ENCODE results near the gene CLCN3.

The CLCN3 gene

GRCh38 chr4:169615467-169616106, 4.8 kb upstream of the CLCN3 start:
- TF ChIP-seq CEBPB (IDR thresholded peaks at IDR 0.05) (no peak), NFIC (IDR thresholded peaks at IDR 0.05) (no peak), TCF12 (IDR thresholded peaks at IDR 0.05; ENCODE audit: low read depth) (no peak), CREB1 (IDR thresholded peaks at IDR 0.05; ENCODE audit: low read depth) (no peak), MAX (IDR thresholded peaks at IDR 0.05) (no peak), REST (IDR thresholded peaks at IDR 0.05; ENCODE audit: low read depth) (no peak), EGR1 (IDR thresholded peaks at IDR 0.05) (no peak), USF1 (IDR thresholded peaks at IDR 0.05) (no peak), TAF1 (IDR thresholded peaks at IDR 0.05; ENCODE audit: low read depth) (no peak), TEAD4 (IDR thresholded peaks at IDR 0.05) (no peak), YY1 (IDR thresholded peaks at IDR 0.05; ENCODE audit: low read depth) (no peak), ZBTB7A (IDR thresholded peaks at IDR 0.05; ENCODE audit: low read depth) (no peak), FOXM1 (IDR thresholded peaks at IDR 0.05; ENCODE audit: borderline replicate concordance, low read depth) (no peak)

DNA sequence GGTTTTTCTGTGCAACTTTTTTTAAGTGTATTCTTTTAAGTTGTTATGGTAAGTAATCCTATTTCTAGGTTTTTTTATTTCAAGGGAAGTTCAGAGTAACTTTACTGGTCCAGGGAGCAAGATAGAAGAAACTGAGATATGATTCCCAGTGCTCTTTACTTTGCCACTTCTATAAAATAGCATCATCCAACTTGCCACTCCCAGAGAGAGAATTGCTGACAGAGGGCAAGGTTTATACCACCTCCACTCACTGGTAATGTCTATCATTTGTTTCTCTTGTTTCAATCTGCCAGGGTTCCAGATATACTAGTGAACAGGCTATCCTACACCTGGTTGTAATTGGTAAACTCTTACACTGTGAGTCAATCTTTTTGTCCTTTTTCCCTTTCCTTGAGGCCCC, 3.5 kb upstream of the CLCN3 start:
- TF ChIP-seq TEAD4 (IDR thresholded peaks at IDR 0.05), result no peak
- TF ChIP-seq RAD21 (IDR thresholded peaks at IDR 0.05; ENCODE audit: low read depth), result no peak
- TF ChIP-seq REST (IDR thresholded peaks at IDR 0.05; ENCODE audit: low read depth), result no peak
- no peak for TF ChIP-seq YY1 (IDR thresholded peaks at IDR 0.05; ENCODE audit: low read depth)
- no peak for TF ChIP-seq USF1 (IDR thresholded peaks at IDR 0.05)
- no peak for TF ChIP-seq FOXM1 (IDR thresholded peaks at IDR 0.05; ENCODE audit: borderline replicate concordance, low read depth)

DNA sequence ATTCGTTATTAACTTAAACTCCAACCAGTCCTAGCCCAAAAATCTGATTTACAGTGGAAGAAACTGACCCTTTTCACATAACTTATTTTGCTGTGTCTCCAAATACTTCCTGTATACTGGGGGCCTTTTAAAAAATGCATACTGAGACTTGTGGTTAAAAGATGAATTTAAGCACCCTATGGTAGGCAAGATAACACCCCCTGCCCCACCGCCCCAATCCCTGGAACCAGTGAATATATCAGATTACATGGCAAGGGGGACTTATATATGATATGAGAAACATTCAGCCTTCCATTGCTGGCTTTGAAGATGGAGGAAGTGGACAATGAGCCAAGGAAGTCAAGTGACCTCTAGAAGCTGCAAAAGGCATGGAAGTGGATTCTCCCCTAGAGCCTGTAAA, 3.1 kb upstream of the CLCN3 start:
- TF ChIP-seq RAD21 (IDR thresholded peaks at IDR 0.05; ENCODE audit: low read depth) (no peak), EP300 (IDR thresholded peaks at IDR 0.05; ENCODE audit: borderline replicate concordance) (no peak), FOXM1 (IDR thresholded peaks at IDR 0.05; ENCODE audit: borderline replicate concordance, low read depth) (no peak), REST (IDR thresholded peaks at IDR 0.05; ENCODE audit: low read depth) (no peak), YY1 (IDR thresholded peaks at IDR 0.05; ENCODE audit: low read depth) (no peak)

- TF ChIP-seq EGR1 (IDR thresholded peaks at IDR 0.05) (no peak), EP300 (IDR thresholded peaks at IDR 0.05; ENCODE audit: borderline replicate concordance) (no peak), YY1 (IDR thresholded peaks at IDR 0.05; ENCODE audit: low read depth) (no peak), CEBPB (IDR thresholded peaks at IDR 0.05) (no peak), FOXM1 (IDR thresholded peaks at IDR 0.05; ENCODE audit: borderline replicate concordance, low read depth) (no peak), TEAD4 (IDR thresholded peaks at IDR 0.05) (no peak), TCF12 (IDR thresholded peaks at IDR 0.05; ENCODE audit: low read depth) (no peak), MAX (IDR thresholded peaks at IDR 0.05) (no peak), RAD21 (IDR thresholded peaks at IDR 0.05; ENCODE audit: low read depth) (no peak), TAF1 (IDR thresholded peaks at IDR 0.05; ENCODE audit: low read depth) (no peak), NFIC (IDR thresholded peaks at IDR 0.05) (no peak), CREB1 (IDR thresholded peaks at IDR 0.05; ENCODE audit: low read depth) (no peak), REST (IDR thresholded peaks at IDR 0.05; ENCODE audit: low read depth) (no peak), ZBTB7A (IDR thresholded peaks at IDR 0.05; ENCODE audit: low read depth) (no peak), USF1 (IDR thresholded peaks at IDR 0.05) (no peak)
Observed at GRCh38 chr4:169618286-169618685, 2.1 kb upstream of the CLCN3 start.
